Gastroesophageal sphincter (tissue), 3 donors: ENCODE data around the gene VAPB.

ENCODE experiments used
- CTCF ChIP-seq, 4 experiments: fragments of 200-600 bp in 2 of 4; fragments of 450-650 bp in 2 of 4; sonication (generic) in 1 of 4; IDR thresholded peaks; one replicate each; pipeline ENCODE4 v1.5.1; 2017 to 2019; ENCODE audit warnings: antibody characterized with exemption in 4 of 4, mild to moderate bottlenecking in 2 of 4, moderate library complexity in 2 of 4
- POLR2A ChIP-seq, 2 donors: fragments of 450-650 bp; IDR thresholded peaks; one replicate each; pipeline ENCODE4 v1.6.1; 2017; ENCODE audit warnings: antibody characterized with exemption in 2 of 2, mild to moderate bottlenecking in 2 of 2, moderate library complexity in 1 of 2

GRCh38 chr20:58464838-58465237, 75.8 kb downstream of the VAPB start:
- TF ChIP-seq CTCF (IDR thresholded peaks at IDR 0.05) (no peak), POLR2A (IDR thresholded peaks at IDR 0.05) (no peak)
